Type B pancreatic cell (in vitro differentiated cells): ENCODE measurements around the gene DYNLT4. TPM values are rescaled to one million over a fixed set of nuclear protein-coding genes. Genes with fewer than 3 reads are reported as not detected.
"Not testable (repeated sequence)": the region's sequence is repeated elsewhere in the genome, so short reads cannot be mapped to it uniquely, and the experiment has no call there.

Experiments
- DNase-seq: peaks from one replicate; pipeline ENCODE4 v3.0.0; 2021; ENCODE audit warnings: mixed read lengths; ENCODE audit not compliant: unreplicated experiment; ENCODE audit errors: extremely low spot score
- H3K27ac Mint-ChIP-seq: 2 replicates; pipeline ENCODE4 v1.8.0; 2021; ENCODE audit warnings: mild to moderate bottlenecking, mixed read lengths
- H3K27me3 Mint-ChIP-seq: 2 replicates; pipeline ENCODE4 v1.8.0; 2021; ENCODE audit warnings: mixed read lengths
- H3K36me3 Mint-ChIP-seq: 2 replicates; pipeline ENCODE4 v1.8.0; 2021; ENCODE audit warnings: mixed read lengths
- H3K4me1 Mint-ChIP-seq: one replicate; pipeline ENCODE4 v1.8.0; 2021; ENCODE audit warnings: mixed read lengths; ENCODE audit not compliant: unreplicated experiment
- H3K4me3 Mint-ChIP-seq: 2 replicates; pipeline ENCODE4 v1.8.0; 2021; ENCODE audit warnings: mild to moderate bottlenecking, mixed read lengths
- H3K9me3 Mint-ChIP-seq: 2 replicates; pipeline ENCODE4 v1.8.0; 2021; ENCODE audit warnings: mixed read lengths
- total RNA-seq: library from RNA; stranded (reverse); gene quantifications from 2 replicates; pipeline ENCODE4 v1.2.1, GENCODE V29; 2021; ENCODE audit warnings: low replicate concordance
- TF ChIP-seq, protein P1 (sequence below): fragments of 200-600 bp; sonication (generic); conservative IDR thresholded peaks from 2 replicates; pipeline ENCODE4 v1.5.0; 2021; ENCODE audit warnings: antibody characterized with exemption, mild to moderate bottlenecking

DYNLT4 gene
- total RNA-seq, 1 donor from 2014 or later, result 1.1 TPM

- Mint-ChIP-seq H3K27ac (no peak overlapping the region), H3K9me3 (no peaks in the 10 kb centered on the region), H3K4me3 (peak overlapping the region; percentile 86), H3K27me3 (peaks cover 4% of the 10 kb centered on the region), H3K36me3 (peaks cover 3% of the 10 kb centered on the region), H3K4me1 (peaks cover 10% of the 10 kb centered on the region)
- TF ChIP-seq, protein P1, sequence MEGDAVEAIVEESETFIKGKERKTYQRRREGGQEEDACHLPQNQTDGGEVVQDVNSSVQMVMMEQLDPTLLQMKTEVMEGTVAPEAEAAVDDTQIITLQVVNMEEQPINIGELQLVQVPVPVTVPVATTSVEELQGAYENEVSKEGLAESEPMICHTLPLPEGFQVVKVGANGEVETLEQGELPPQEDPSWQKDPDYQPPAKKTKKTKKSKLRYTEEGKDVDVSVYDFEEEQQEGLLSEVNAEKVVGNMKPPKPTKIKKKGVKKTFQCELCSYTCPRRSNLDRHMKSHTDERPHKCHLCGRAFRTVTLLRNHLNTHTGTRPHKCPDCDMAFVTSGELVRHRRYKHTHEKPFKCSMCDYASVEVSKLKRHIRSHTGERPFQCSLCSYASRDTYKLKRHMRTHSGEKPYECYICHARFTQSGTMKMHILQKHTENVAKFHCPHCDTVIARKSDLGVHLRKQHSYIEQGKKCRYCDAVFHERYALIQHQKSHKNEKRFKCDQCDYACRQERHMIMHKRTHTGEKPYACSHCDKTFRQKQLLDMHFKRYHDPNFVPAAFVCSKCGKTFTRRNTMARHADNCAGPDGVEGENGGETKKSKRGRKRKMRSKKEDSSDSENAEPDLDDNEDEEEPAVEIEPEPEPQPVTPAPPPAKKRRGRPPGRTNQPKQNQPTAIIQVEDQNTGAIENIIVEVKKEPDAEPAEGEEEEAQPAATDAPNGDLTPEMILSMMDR, result no peak
- DNase-seq, result no peak
Measured at GRCh38 chr1:44842486-44842861, 35.3 kb upstream of the DYNLT4 start.

GRCh38 chr1:44839576-44839975 lies 32.4 kb upstream of the DYNLT4 start:
- Mint-ChIP-seq H3K9me3 (no peaks in the 10 kb centered on the region), H3K27ac (no peak overlapping the region), H3K27me3 (peaks cover 4% of the 10 kb centered on the region), H3K4me3 (peak overlapping the region; percentile 2), H3K36me3 (no peaks in the 10 kb centered on the region), H3K4me1 (peaks cover 18% of the 10 kb centered on the region)
- TF ChIP-seq, protein P1, result no peak
- no peak for DNase-seq

GRCh38 chr1:44838294-44838693 lies 31.1 kb upstream of the DYNLT4 start:
- not testable (repeated sequence) for H3K9me3 Mint-ChIP-seq, DNase-seq, H3K4me3 Mint-ChIP-seq, H3K27ac Mint-ChIP-seq, H3K36me3 Mint-ChIP-seq, H3K27me3 Mint-ChIP-seq
- peaks cover 18% of the 10 kb centered on the region for H3K4me1 Mint-ChIP-seq

- no peaks in the 10 kb centered on the region for H3K36me3 Mint-ChIP-seq
- no peaks in the 10 kb centered on the region for H3K27me3 Mint-ChIP-seq
- peak overlapping the region; percentile 13 for H3K4me3 Mint-ChIP-seq
Measured at GRCh38 chr1:44835738-44836675, 28.9 kb upstream of the DYNLT4 start.

DNA sequence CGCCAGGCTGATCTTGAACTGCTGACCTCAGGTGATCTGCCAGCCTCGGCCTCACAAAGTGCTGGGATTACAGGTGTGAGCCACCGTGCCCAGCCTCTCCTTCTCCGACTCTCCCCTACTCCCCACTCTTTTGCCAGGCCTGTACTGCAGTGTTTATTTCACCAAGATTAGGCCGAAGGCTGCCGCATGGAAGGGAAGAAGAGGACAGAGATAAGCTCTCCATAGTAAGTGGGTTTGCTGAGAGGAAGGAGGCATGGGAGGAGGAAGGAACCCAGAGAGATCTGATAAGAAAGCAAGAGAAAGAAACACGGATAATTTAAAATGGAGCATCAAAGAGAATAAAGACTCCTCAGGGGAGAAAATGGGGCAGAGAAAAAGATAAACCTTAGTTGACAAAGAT lies 27.2 kb upstream of the DYNLT4 start:
- Mint-ChIP-seq H3K27me3 (no peaks in the 10 kb centered on the region), H3K9me3 (no peaks in the 10 kb centered on the region), H3K27ac (no peak overlapping the region), H3K4me3 (no peak overlapping the region), H3K36me3 (no peaks in the 10 kb centered on the region), H3K4me1 (peaks cover 20% of the 10 kb centered on the region)
- DNase-seq, result no peak
- TF ChIP-seq, protein P1, result no peak

More at GRCh38 chr1:44835738-44836675, 28.9 kb upstream of the DYNLT4 start:
- Mint-ChIP-seq H3K27ac (peak overlapping the region; percentile 8), H3K9me3 (no peaks in the 10 kb centered on the region), H3K4me1 (peaks cover 23% of the 10 kb centered on the region)
- TF ChIP-seq, protein P1, result peak; percentile 94
- no peak for DNase-seq

- Mint-ChIP-seq H3K4me1 (peaks cover 20% of the 10 kb centered on the region), H3K9me3 (no peaks in the 10 kb centered on the region), H3K4me3 (peak overlapping the region; percentile 39), H3K36me3 (no peaks in the 10 kb centered on the region), H3K27me3 (no peaks in the 10 kb centered on the region), H3K27ac (peak overlapping the region; percentile 81)
- TF ChIP-seq, protein P1, result no peak
- DNase-seq, result no peak
Measured at GRCh38 chr1:44832056-44832705, 25.0 kb upstream of the DYNLT4 start.
